A673 (cell line): ENCODE measurements around the gene SMYD3.

Experiments used
- CTCF ChIP-seq: fragments of 300-800, 200-600 bp; sonication (generic); conservative IDR thresholded peaks from 2 replicates; pipeline ENCODE4 v1.5.1; 2017; ENCODE audit warnings: low read depth, mild to moderate bottlenecking, antibody characterized with exemption, low read length, moderate library complexity, mixed read lengths
- EZH2 ChIP-seq: fragments of 200-600 bp; sonication (generic); IDR thresholded peaks from 2 replicates; pipeline ENCODE4 v1.6.1; 2017; ENCODE audit warnings: borderline replicate concordance, low read depth, mild to moderate bottlenecking, mixed read lengths, antibody characterized with exemption, low read length; ENCODE audit not compliant: poor library complexity, severe bottlenecking

GRCh38 chr1:246003442-246003730 lies 503.7 kb downstream of the SMYD3 start:
- TF ChIP-seq CTCF (no peak; the same call in 1 of the 2 replicates), EZH2 (no peak)
